Measurements from ENCODE around the gene CHN2. TPM values are rescaled to one million over a fixed set of nuclear protein-coding genes. Genes with fewer than 3 reads are reported as not detected.

The CHN2 gene
- total RNA-seq, 1 experiment from 2014 or later, result 5.1 TPM

DNA sequence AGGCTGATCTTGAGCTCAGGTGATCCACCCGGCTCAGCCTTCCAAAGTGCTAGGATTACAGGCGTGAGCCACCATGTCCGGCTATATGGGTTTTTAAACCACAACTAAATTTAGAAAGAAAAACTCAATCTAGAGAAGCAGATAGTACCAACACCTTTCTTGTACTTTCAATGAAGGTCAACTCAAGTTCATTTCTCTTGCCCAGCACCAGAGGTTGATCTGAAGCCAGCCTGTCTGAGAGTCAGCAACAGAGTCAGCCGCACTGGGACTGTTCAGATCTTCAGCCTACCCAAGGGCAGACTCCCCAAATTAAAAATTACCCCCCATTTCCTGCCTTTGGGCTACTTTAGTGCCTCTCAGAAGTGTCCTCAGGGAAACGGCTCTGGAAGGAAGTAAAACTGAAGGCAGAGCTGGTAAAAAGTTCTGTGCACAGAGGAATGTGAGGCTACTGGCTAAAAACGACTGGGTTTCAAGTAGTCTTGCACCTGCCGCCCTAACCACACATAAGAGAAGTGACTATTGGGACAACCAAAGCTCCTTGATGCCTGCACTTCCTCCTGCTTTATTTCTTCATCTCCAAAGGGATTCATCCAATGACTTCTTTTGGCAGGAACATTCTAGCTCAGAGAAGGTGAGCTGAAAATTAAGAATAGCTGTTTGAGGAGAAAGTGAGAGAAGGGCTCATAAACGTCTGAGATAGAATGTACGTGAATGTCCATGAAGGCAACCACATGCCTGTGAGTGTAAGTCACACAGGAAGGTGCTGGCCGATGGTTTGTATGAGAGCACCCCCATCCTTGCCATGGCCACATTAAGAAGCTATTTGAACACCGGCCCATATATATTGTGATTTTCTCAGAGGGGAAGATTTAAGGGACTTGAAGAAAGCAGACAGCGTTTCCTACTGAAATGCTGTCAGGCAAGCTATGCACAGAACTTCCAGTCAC lies 226.7 kb downstream of the CHN2 start:
- Mint-ChIP-seq H3K27ac (ENCODE audit: low read depth, unreplicated experiment) (no peak overlapping the region), H3K36me3 (ENCODE audit: insufficient read depth, unreplicated experiment) (no peaks in the 10 kb centered on the region), H3K27me3 (ENCODE audit: insufficient read depth, unreplicated experiment) (no peaks in the 10 kb centered on the region), H3K9me3 (ENCODE audit: unreplicated experiment) (no peaks in the 10 kb centered on the region), H3K4me3 (ENCODE audit: unreplicated experiment) (no peak overlapping the region), H3K4me1 (ENCODE audit: insufficient read depth, unreplicated experiment) (no peaks in the 10 kb centered on the region)
- ChIA-PET POLR2A (no interaction called here), CTCF (interaction anchor here (0.5 to 2.1 kb wide), 5 partner anchors 42 to 855 kb away, joined by 3 to 8 read pairs (median 3); no protein-coding TSS in a partner anchor)
- TF ChIP-seq, protein P1, sequence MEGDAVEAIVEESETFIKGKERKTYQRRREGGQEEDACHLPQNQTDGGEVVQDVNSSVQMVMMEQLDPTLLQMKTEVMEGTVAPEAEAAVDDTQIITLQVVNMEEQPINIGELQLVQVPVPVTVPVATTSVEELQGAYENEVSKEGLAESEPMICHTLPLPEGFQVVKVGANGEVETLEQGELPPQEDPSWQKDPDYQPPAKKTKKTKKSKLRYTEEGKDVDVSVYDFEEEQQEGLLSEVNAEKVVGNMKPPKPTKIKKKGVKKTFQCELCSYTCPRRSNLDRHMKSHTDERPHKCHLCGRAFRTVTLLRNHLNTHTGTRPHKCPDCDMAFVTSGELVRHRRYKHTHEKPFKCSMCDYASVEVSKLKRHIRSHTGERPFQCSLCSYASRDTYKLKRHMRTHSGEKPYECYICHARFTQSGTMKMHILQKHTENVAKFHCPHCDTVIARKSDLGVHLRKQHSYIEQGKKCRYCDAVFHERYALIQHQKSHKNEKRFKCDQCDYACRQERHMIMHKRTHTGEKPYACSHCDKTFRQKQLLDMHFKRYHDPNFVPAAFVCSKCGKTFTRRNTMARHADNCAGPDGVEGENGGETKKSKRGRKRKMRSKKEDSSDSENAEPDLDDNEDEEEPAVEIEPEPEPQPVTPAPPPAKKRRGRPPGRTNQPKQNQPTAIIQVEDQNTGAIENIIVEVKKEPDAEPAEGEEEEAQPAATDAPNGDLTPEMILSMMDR (IDR thresholded peaks at IDR 0.05; ENCODE audit: unreplicated experiment), result no peak
- no peak for DNase-seq (ENCODE audit: unreplicated experiment)
- intact Hi-C loops (cut with micrococcal nuclease), result no loop called here
- no TSS peak for BruUV-seq (replicated peaks)

DNA sequence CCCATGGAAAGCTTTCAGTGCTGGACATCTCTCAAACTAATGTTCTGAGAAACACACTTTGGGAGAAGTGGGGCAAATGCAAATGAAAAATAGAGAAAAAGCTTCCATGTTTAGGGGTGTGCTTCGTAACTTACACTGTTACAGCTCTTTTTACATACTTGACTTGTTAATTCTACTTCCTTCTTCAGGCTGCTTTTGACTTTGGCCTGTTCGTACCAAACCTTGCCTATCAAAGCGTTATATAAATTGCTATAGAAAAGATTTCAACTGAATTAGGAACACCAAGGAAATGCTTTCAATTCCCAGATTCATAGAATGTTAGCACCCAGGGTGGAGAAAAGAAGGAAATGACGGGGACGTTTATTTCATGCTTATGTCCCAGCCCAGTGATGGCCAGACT lies 228.3 kb downstream of the CHN2 start:
- TF ChIP-seq, protein P1 (IDR thresholded peaks at IDR 0.05; ENCODE audit: unreplicated experiment), result no peak
- POLR2A ChIA-PET, result interaction anchor here (2.1 kb wide), 1 partner anchor 9 kb away, joined by 4 read pairs; no protein-coding TSS in a partner anchor
- no peaks in the 10 kb centered on the region for H3K36me3 Mint-ChIP-seq (ENCODE audit: insufficient read depth, unreplicated experiment)
- H3K4me3 Mint-ChIP-seq (ENCODE audit: unreplicated experiment), result no peak overlapping the region
- no peak overlapping the region for H3K27ac Mint-ChIP-seq (ENCODE audit: low read depth, unreplicated experiment)
- DNase-seq (ENCODE audit: unreplicated experiment), result no peak
- CTCF ChIA-PET, result interaction anchor here (1.8 to 2.1 kb wide), 2 partner anchors 14 to 501 kb away, joined by 8 read pairs; no protein-coding TSS in a partner anchor
- no peaks in the 10 kb centered on the region for H3K9me3 Mint-ChIP-seq (ENCODE audit: unreplicated experiment)
- H3K27me3 Mint-ChIP-seq (ENCODE audit: insufficient read depth, unreplicated experiment), result no peaks in the 10 kb centered on the region
- BruUV-seq (replicated peaks), result no TSS peak
- H3K4me1 Mint-ChIP-seq (ENCODE audit: insufficient read depth, unreplicated experiment), result no peaks in the 10 kb centered on the region
- intact Hi-C loops (cut with micrococcal nuclease), result no loop called here

DNA sequence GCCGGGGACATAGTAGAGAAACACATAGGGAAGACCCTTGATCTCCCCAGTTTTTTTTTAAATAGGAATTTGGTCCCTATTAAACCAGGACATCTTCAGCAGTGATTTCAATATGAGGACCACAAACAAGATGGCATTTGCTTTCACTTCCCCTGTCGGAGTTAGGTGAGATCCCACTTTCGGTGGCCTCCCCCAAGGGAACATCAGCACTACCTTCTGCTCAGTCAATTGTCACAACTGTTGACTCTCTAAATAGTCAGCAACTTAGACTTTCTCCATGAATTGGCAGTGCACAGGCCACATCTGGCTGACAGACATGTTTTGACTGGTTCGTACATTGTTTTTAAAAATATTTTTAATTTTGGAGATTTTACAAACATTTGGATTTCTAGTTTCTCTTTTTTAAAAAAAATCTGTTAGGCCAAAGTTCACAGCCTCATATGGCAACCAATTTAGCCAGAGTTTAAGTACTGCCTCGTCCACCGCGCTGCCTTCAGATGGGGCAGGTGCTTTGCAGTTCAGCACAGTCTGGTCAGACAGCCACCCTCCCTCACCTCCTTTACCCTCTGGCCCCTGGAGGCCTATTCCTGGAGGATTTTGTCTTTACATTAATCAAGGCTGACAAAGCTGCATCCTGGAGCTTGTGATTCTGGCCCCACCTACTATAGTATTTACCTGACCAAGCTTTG lies 229.9 kb downstream of the CHN2 start:
- H3K27ac Mint-ChIP-seq (ENCODE audit: low read depth, unreplicated experiment), result no peak overlapping the region
- H3K4me3 Mint-ChIP-seq (ENCODE audit: unreplicated experiment), result no peak overlapping the region
- ChIA-PET POLR2A (interaction anchor here (0.7 to 2.1 kb wide), 2 partner anchors 10 to 92 kb away, joined by 3 to 4 read pairs; no protein-coding TSS in a partner anchor), CTCF (no interaction called here)
- H3K4me1 Mint-ChIP-seq (ENCODE audit: insufficient read depth, unreplicated experiment), result no peaks in the 10 kb centered on the region
- no peaks in the 10 kb centered on the region for H3K27me3 Mint-ChIP-seq (ENCODE audit: insufficient read depth, unreplicated experiment)
- intact Hi-C loops (cut with micrococcal nuclease), result no loop called here
- no peak for DNase-seq (ENCODE audit: unreplicated experiment)
- H3K9me3 Mint-ChIP-seq (ENCODE audit: unreplicated experiment), result no peaks in the 10 kb centered on the region
- no peaks in the 10 kb centered on the region for H3K36me3 Mint-ChIP-seq (ENCODE audit: insufficient read depth, unreplicated experiment)
- TF ChIP-seq, protein P1 (IDR thresholded peaks at IDR 0.05; ENCODE audit: unreplicated experiment), result no peak
- BruUV-seq (replicated peaks), result no TSS peak

DNA sequence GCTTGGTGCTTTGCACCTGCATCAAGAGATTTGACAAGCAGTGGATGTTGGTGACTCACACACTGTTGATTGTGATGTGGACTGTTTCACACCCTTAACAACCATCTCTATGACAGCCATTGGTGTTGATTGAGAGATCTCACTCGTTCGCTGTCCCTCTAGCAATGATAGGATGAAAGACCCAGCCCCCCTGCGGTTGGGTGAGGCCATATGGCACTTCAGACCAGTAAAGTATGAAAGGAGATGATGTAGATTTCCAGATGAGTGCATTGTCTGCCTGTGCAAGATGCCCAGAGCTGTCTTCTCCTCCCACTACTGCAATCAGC lies 230.4 kb downstream of the CHN2 start:
- Mint-ChIP-seq H3K4me3 (ENCODE audit: unreplicated experiment) (no peak overlapping the region), H3K9me3 (ENCODE audit: unreplicated experiment) (no peaks in the 10 kb centered on the region), H3K36me3 (ENCODE audit: insufficient read depth, unreplicated experiment) (no peaks in the 10 kb centered on the region), H3K27ac (ENCODE audit: low read depth, unreplicated experiment) (no peak overlapping the region), H3K27me3 (ENCODE audit: insufficient read depth, unreplicated experiment) (no peaks in the 10 kb centered on the region), H3K4me1 (ENCODE audit: insufficient read depth, unreplicated experiment) (no peaks in the 10 kb centered on the region)
- TF ChIP-seq, protein P1 (IDR thresholded peaks at IDR 0.05; ENCODE audit: unreplicated experiment), result no peak
- no TSS peak for BruUV-seq (replicated peaks)
- POLR2A ChIA-PET, result no interaction called here
- intact Hi-C loops (cut with micrococcal nuclease), result no loop called here
- DNase-seq (ENCODE audit: unreplicated experiment), result no peak
- CTCF ChIA-PET, result interaction anchor here (0.5 to 0.7 kb wide), 2 partner anchors 25 to 498 kb away, joined by 4 read pairs; no protein-coding TSS in a partner anchor
